HG02981 (cell line): ENCODE measurements around the gene TFCP2L1.

Experiments
- ATAC-seq: cut with Tn5 transposase; IDR thresholded peaks from one replicate; pipeline ENCODE4 v1.9.1; 2021; ENCODE audit warnings: mild to moderate bottlenecking, moderate library complexity; ENCODE audit not compliant: unreplicated experiment

Gene TFCP2L1

GRCh38 chr2:121200011-121200347 lies 85.0 kb downstream of the TFCP2L1 start:
- no peak for ATAC-seq

DNA sequence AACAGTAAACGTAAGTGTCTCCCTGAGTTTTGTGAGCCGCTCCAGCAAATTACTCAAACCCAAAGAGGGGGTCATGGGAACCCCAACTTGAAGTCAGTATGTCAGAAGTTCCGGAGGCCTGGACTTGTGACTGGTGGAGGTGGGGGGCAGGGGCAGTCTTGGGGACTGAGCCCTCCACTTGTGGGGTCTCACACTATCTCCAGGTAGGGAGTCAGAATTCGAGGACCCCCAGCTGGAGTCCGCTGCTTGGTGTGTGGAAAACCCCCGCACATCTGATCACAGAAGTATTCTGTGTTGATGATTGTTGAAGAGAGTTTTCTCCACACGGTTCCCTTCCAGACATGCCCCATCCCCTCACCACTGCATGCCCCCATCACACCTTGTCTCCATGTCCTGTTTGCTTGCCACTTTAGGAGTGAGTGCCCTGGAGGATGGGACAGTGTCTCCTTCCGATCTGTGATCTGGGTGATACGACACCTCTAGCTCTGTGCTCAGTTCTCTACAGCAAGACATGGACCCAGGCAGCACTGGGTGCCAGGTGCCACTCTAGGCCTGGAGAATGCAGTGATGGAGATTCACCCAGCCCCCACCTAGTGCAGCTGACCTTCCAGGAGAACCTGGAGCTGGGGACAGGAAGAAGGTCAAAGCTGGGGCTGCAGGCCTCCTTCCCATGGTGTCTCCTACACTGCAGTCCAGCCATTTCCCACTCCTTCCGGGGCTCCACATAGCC lies 85.6 kb downstream of the TFCP2L1 start:
- no peak for ATAC-seq

DNA sequence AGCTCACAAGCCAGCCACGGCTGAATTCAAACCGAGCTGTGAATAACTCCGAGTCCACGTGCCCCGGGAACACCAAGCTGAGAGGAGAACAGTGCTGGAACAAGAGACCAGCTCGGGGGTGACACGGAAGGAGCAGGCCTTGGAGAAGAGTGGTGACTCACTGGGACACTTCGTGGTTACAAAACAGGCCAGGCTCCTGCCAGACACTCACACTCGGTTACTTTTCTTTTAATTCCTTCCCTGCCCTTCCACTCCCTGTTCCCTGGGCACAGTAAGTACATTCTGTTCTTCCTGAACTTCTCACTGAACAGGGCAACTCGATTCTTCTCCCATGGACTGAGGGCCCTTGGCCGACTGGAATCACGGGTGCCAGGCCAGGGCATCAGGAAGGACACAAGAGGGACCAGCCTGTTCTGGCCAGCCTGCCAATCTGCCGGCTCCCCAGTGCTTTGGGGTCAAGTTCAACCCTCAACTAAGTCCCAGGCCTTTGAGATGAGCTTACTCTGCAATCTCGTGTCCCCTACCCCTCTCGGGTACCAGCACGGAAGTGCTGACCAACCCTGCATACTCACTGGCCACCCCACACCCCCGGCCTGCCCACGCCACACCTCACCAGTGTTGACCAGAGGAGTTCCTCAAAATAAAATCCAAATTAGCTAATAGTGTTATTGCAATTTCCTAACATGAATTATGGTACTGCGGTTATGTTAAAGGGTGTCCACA lies 87.5 kb downstream of the TFCP2L1 start:
- no peak for ATAC-seq

DNA sequence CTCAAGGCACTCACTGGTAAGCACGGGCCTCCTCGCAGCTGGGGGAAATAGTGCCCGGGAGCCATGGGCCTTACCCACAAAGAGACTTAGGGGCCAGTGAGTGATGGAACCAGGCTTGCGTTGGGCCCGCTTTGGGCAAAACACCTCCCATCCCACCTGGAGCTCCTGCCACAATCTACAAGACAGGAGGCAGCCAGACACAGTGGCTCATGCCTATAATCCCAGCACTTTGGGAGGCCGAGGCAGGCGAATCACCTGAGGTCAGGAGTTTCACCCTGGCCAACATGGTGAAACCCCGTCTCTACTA lies 88.2 kb downstream of the TFCP2L1 start:
- ATAC-seq: no peak

GRCh38 chr2:121196132-121196848 lies 88.7 kb downstream of the TFCP2L1 start:
- ATAC-seq: no peak

DNA sequence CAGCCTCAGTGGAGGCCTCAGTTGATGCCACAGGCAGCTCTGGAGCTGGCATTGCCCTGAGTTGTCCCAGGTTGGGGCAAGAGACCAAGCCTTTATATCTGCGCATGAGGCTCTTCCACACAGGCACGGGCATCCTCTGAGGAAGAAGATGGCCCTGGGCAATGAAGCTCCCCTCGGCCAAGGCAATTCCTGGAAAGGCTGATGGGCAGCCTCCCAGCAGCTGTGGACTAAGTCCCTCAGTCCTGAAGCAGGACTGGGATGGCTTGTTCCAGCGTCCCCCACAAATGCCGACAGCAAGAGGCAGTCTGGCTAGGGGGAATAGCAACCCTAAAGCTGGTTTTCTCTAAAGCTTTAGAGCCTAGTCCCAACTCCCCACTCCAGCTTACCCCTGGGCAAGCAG lies 90.0 kb downstream of the TFCP2L1 start:
- no peak for ATAC-seq

- no peak for ATAC-seq
Measured at GRCh38 chr2:121194626-121195025, 90.4 kb downstream of the TFCP2L1 start.

- ATAC-seq: no peak
Measured at GRCh38 chr2:121193185-121193584, 91.8 kb downstream of the TFCP2L1 start.

DNA sequence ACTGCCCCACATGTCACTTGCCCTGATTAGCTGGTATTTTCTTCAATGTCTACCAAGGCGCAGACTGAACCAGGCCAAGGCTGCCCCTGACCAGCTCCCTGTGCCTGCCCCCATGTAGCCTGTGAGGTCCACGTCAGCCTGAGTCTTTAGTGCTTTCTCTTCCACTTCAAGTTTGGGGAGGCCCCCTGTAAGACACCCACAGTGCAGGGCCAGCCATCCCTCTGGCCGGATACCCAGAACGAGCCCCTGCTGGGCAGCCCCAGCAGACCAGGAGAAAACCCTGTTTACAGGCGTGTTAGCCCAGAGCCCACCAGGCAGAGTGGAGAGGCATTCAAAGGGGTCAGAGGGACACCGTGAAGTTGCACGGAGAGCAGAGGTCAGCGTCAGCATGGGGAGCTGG lies 92.4 kb downstream of the TFCP2L1 start:
- no peak for ATAC-seq

GRCh38 chr2:121191191-121192170 lies 93.5 kb downstream of the TFCP2L1 start:
- no peak for ATAC-seq

DNA sequence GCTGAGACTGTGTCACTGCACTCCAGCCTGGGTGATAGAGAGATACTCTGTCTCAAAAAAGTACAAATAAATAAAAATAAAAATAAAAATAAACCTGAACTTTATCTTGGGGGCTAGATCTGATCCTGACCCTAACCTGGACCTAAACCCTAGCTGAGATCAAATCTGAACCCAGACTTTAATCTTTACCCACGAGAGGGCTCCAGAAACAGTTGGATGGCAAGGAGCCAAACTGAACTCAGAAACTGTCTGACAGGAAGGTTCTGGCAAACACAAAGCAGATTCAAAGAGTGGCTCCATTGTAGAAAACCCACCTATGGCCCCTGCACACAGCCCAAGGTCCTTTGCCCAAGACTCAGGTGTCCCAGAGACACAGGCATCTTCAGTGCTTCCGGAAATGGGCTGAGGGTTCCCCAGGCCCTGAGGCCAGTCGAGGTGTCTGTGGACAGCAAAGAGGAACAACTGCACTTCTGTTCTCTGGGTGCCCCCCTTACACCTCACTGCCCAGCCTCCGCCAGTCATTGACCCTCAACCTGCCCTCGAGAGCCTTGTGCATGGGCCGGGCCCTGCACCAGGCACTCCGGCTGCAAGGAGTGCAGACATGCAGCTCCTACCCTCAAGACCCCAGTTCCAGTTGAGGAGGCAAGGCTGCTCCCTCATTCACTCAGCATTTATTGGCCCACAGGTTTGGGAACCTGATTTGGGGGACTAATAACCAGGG lies 95.2 kb downstream of the TFCP2L1 start:
- no peak for ATAC-seq

- ATAC-seq: no peak
Measured at GRCh38 chr2:121189011-121189410, 96.0 kb downstream of the TFCP2L1 start.

DNA sequence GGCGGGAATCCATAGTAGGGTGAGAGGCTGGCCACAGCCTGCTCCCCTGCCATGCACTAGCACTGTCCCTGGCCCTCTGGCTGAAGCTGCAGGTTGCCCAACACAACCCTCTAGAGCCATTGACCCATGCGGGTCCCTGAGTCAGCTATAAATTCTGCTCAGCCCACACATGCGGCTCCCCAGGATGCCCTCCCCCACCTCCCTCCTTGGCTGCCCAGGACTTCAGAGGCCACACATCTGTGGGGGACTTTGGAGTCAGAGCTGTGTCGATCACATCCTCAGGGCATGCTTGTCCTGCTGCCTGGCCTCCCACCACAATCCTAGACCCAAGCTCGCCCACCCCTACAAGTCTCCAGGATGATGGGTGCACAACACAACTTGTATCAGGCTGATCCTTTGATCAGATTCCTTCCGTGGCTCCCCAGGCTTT lies 97.0 kb downstream of the TFCP2L1 start:
- no peak for ATAC-seq

GRCh38 chr2:121187351-121187981 lies 97.5 kb downstream of the TFCP2L1 start:
- ATAC-seq: no peak

DNA sequence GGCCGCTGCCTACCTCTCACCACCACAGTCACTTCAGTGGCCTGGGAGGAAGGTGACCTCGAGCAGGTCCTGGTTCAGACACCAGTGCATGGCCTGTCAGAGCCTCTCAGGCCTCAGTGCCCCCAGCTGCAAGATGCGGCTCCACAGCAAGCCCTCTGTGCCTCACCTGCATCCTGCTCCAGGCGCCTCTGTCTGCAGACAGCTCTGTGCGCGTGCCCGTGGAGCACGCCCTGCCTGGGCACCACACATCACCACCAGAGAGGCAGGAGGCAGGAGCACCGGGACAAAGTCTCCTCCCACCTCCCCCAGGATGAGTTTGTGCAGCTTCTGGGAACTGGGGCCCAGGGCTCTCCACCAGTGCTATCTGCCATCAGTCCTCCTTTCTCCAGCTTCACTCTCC lies 98.7 kb downstream of the TFCP2L1 start:
- no peak for ATAC-seq

GRCh38 chr2:121185571-121186074 lies 99.4 kb downstream of the TFCP2L1 start:
- no peak for ATAC-seq

- no peak for ATAC-seq
Measured at GRCh38 chr2:121185111-121185510, 99.9 kb downstream of the TFCP2L1 start.

DNA sequence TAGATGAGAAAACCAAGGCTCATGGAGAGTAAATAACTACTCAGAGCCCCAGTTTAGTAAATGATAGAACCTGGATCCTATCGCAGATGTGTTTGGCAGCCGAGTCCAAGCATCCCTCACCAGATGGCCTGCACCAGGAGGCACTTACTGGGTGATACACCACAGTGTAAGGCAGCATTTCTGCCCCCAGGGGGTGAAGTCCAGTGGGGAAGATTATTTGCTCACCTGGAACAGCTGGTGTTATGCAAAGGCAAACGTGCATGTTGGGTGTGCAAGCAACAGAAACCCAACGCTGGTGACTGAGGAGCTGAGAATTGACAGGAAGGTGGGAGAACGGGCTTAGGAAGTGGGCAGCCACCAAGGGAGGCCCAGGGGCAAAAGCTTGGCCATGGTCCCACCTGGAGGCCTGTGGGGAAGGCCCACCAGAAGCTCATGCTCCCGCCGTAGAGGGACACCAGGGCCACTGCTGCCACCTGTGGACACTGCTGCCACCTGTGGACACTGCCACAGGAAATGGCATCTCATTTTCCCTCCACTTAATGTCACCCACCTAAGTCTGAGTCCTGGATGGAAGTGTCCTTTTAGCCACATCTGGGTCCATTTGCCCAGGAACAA lies 100.6 kb downstream of the TFCP2L1 start:
- no peak for ATAC-seq

GRCh38 chr2:121182520-121182919 lies 102.5 kb downstream of the TFCP2L1 start:
- no peak for ATAC-seq
